PC-3 (cell line): ENCODE measurements around the gene TRPV6.

ENCODE experiments used
- CTCF ChIP-seq: fragments of 300-600 bp; sonication (generic); conservative IDR thresholded peaks from 2 replicates; pipeline ENCODE4 v1.5.1; 2017; ENCODE audit warnings: antibody characterized with exemption, low read depth, mild to moderate bottlenecking, low read length
- EZH2 ChIP-seq: fragments of 300-600 bp; sonication (generic); IDR thresholded peaks from one replicate; pipeline ENCODE4 v1.6.1; 2017; ENCODE audit warnings: antibody characterized with exemption, mild to moderate bottlenecking, low read length; ENCODE audit not compliant: unreplicated experiment

GRCh38 chr7:142847353-142847752 is 38.2 kb downstream of the TRPV6 start:
- no peak for TF ChIP-seq EZH2
- no peak for TF ChIP-seq CTCF
